SU-DHL-6 (cell line): ENCODE measurements around the gene USP47.

Source experiments
- EZH2phosphoT487 ChIP-seq: fragments of 200-600 bp; sonication (generic), shearing (Covaris generic); conservative IDR thresholded peaks from 2 replicates; pipeline ENCODE4 v1.6.1; 2018; ENCODE audit warnings: mild to moderate bottlenecking, antibody characterized with exemption, low read length, moderate library complexity, mixed read lengths
- TF ChIP-seq, protein P1 (sequence below): fragments of 200-600 bp; sonication (generic); IDR thresholded peaks from one replicate; pipeline ENCODE4 v1.5.1; 2017; ENCODE audit warnings: antibody characterized with exemption, mild to moderate bottlenecking, low read length, moderate library complexity; ENCODE audit not compliant: insufficient read depth, poor library complexity, severe bottlenecking

DNA sequence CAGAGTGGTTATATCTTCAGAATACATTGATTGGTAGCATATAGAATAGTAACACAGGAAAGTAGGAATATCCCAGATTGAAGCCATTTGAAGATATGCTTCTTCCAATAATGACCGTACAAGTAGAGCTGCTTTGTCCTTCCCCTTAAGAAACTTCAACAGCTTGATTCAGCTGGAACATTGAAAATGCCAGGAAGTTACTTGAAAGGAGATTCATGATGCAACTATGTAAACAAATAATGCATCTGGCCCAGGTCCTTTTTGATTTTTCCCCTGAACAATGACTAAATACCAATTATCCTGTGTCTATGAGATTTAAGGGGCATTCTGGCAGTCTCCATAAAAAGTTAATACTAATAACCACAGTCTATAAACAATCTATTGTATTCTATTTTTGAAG is 163.7 kb downstream of the USP47 start:
- TF ChIP-seq, protein P1, sequence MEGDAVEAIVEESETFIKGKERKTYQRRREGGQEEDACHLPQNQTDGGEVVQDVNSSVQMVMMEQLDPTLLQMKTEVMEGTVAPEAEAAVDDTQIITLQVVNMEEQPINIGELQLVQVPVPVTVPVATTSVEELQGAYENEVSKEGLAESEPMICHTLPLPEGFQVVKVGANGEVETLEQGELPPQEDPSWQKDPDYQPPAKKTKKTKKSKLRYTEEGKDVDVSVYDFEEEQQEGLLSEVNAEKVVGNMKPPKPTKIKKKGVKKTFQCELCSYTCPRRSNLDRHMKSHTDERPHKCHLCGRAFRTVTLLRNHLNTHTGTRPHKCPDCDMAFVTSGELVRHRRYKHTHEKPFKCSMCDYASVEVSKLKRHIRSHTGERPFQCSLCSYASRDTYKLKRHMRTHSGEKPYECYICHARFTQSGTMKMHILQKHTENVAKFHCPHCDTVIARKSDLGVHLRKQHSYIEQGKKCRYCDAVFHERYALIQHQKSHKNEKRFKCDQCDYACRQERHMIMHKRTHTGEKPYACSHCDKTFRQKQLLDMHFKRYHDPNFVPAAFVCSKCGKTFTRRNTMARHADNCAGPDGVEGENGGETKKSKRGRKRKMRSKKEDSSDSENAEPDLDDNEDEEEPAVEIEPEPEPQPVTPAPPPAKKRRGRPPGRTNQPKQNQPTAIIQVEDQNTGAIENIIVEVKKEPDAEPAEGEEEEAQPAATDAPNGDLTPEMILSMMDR, result no peak
- no peak for TF ChIP-seq EZH2phosphoT487
